ENCODE data around the gene SNCB.

The SNCB gene

DNA sequence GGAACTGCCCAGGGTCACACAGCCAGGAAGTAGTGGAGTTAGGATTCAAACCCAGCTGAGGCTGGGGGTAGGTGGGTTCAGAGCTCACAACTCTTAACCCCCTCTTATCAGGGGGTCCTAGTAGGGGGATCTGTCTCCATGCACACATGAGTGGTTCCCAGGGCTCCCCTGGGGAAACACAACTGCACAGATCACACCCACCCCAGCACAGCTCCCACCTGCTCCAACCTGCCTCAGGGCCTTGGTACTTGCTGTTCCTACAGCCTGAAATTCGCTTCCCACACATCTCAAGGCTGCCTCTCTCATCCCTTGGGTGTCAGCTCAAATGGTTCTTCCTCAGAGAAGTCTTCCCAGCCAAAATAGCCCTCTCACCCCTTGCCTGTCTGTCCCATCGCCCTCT, 4.8 kb downstream of the SNCB start:
- DNase-seq, result no peak

- DNase-seq, result no peak
These were observed 5.4 kb downstream of the SNCB start for GRCh38 chr5:176624938-176625337.

GRCh38 chr5:176624142-176624541, 6.2 kb downstream of the SNCB start:
- DNase-seq, result no peak

GRCh38 chr5:176621661-176622079, 8.7 kb downstream of the SNCB start:
- DNase-seq, result peak in 3 of 56 donors; percentile 8 to 39 (median 21)

- no peak for DNase-seq
These were observed 9.9 kb downstream of the SNCB start for GRCh38 chr5:176620333-176620981.

- no peak for DNase-seq
These were observed 10.6 kb downstream of the SNCB start for GRCh38 chr5:176619569-176620332.

GRCh38 chr5:176619203-176619568, 11.1 kb downstream of the SNCB start:
- DNase-seq, result peak in 52 of 56 donors; percentile 21 to 93 (median 75)

GRCh38 chr5:176618783-176619182, 11.6 kb downstream of the SNCB start:
- DNase-seq, result peak in 1 of 56 donors; percentile 64

DNA sequence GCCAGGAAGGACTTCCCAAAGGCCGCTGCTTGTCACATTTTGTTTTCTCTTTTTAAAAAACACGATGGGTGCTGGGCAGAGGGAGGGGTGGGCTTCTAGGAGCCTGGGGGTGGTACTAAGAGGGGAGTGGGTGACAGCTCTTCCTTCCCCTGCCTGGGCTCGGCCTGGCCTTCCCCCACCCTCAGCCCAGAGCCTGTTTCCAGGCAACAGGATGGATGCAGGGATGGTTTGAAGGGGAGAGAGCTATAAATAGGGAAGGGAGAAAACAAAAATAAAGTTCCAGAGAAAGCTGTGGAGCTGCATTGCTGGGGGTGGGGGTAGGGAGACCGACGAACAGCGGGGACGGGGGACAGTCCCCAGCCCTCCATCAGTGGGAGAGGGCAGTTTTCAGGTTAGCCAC, 13.8 kb downstream of the SNCB start:
- no peak for DNase-seq

DNA sequence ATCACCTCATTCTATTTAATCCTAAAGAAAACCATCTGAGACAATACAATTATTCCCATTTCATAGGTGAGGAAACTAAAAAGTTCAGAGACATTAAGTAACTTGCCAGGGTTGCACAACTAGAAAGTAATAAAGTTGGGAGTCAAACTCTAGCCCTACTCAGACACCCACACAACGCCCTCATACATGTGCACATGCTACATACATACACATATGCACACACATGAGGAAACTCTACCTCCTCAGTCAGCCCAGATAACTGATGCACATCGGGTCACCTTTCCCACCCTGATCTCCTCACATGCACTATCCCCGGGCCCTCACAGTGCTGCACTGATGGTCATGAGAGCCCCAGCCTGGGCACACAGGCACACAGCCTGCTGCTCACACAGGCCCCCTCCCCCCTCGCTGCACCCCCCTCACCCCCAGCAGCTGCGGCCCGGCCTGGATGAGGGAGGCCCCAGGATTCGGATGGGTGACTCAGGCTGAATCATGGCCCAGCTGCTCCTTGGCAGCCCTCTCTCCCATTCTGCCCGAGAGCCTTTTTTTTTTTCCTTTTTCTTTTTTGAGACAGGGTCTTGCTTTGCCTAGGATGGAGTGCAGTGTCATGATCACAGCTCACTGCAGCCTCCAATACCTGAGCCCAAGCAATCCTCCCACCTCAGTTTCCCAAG, 15.4 kb downstream of the SNCB start:
- peak in 1 of 56 donors; percentile 19 for DNase-seq

GRCh38 chr5:176612855-176613254, 17.5 kb downstream of the SNCB start:
- DNase-seq, result no peak

GRCh38 chr5:176612008-176612407, 18.3 kb downstream of the SNCB start:
- no peak for DNase-seq

- peak in 14 of 56 donors; percentile 3 to 62 (median 15) for DNase-seq
These were observed 18.9 kb downstream of the SNCB start for GRCh38 chr5:176611435-176611834.

- peak in 1 of 56 donors; percentile 77 for DNase-seq
These were observed 19.9 kb downstream of the SNCB start for GRCh38 chr5:176610435-176610773.

GRCh38 chr5:176609724-176610434, 20.5 kb downstream of the SNCB start, which contains the start of gene GPRIN1:
GPRIN1 (minus strand) TSS chr5:176610156; CDS start chr5:176599834, 10,322 bp downstream.
- peak in 30 of 56 donors; percentile 12 to 77 (median 33) for DNase-seq

GRCh38 chr5:176608937-176609723, 21.2 kb downstream of the SNCB start:
- DNase-seq, result peak in 6 of 56 donors; percentile 6 to 63 (median 27)

DNA sequence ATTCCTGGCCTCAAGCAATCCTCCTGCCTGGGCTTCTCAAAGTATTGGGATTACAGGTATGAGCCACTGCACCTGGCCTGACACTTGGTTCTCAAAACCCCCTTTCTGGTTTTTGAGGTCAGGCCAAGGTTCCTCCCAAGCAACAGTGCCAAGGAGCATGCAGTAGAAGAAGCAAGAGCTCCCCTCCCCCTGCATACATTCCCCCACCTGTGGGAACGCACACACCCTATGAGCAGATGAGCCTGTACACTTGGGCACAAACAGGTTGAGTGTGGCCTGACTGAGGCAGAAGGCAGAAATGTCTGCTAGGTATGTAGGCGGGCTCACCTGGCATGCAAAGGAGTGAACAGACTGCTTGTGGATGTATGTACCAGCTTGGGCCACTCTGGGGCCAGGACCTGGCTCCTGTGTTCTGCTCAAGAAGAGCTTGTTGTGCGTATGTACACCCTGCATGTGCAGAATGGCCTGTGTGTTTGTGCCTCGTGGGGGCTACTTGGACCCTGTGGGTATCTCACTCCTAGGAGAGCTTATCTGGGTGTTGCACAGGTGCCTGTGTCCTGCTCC, 22.1 kb downstream of the SNCB start:
- DNase-seq, result no peak

GRCh38 chr5:176606875-176607274, 23.5 kb downstream of the SNCB start:
- DNase-seq, result no peak

DNA sequence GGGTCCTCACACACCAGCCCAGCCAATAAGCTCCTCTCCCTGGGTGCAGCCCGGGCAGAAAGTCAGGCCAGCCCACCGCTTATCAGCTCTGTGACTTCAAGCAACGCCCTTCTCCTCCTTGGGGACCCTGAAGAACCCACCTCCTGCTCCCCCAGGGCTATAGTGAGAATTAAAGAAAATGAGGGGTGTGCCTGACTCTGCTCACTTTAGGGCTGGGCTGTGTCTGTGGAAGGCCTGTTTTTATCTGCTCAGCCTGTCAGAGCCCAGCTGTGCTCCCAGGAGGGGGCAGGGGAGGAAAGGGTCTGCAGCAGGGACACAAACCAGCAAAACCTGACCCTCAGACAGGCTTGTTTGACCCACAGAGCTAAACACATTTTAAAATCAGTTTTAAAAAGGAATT, 24.3 kb downstream of the SNCB start:
- no peak for DNase-seq

DNA sequence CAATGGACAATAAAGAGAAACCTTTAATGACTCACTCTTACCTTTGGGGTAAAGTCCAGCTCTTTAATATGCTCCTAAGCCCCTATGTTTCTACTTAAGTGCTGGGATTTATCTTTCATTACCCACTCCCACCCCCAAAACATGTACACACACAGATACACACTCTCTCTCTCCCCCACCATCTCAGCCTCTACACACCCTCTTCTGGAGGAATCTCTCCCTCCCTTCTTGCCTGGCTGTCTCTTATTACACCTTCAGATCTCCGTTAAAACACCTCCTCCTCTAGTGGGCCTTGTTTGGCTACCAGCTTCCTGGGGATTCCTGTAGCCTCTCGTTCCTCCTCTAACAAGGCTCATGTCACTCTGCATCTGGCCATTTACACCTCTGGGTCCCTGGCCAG, 27.2 kb downstream of the SNCB start:
- no peak for DNase-seq

Data from nucleus accumbens (tissue), 56 donors.